Peyer's patch (tissue), 4 donors: ENCODE data around the gene SPRY2.

Source experiments
- CTCF ChIP-seq, 6 experiments: fragments of 450-650 bp in 4 of 6; fragments of 200-600 bp in 2 of 6; sonication (generic) in 1 of 6; IDR thresholded peaks; one replicate each; pipeline ENCODE4 v1.5.1; 2017 to 2019; ENCODE audit warnings: antibody characterized with exemption in 6 of 6, mild to moderate bottlenecking in 3 of 6, moderate library complexity in 1 of 6
- POLR2A ChIP-seq, 2 donors: fragments of 450-650 bp; IDR thresholded peaks; one replicate each; pipeline ENCODE4 v1.5.1; 2017; ENCODE audit warnings: antibody characterized with exemption in 2 of 2, mild to moderate bottlenecking in 2 of 2, moderate library complexity in 2 of 2

GRCh38 chr13:80296638-80297037, 44.3 kb downstream of the SPRY2 start:
- TF ChIP-seq CTCF (IDR thresholded peaks at IDR 0.05) (no peak), POLR2A (IDR thresholded peaks at IDR 0.05) (no peak)
